ENCODE results near the gene ZNRD2. TPM values are rescaled to one million over a fixed set of nuclear protein-coding genes. Genes with fewer than 3 reads are reported as not detected.
"Not testable (repeated sequence)": the region's sequence is repeated elsewhere in the genome, so short reads cannot be mapped to it uniquely, and the experiment has no call there.

The ZNRD2 gene, protein sequence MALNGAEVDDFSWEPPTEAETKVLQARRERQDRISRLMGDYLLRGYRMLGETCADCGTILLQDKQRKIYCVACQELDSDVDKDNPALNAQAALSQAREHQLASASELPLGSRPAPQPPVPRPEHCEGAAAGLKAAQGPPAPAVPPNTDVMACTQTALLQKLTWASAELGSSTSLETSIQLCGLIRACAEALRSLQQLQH
- 40.9 and 41.0 TPM in 2 replicates for total RNA-seq

DNA sequence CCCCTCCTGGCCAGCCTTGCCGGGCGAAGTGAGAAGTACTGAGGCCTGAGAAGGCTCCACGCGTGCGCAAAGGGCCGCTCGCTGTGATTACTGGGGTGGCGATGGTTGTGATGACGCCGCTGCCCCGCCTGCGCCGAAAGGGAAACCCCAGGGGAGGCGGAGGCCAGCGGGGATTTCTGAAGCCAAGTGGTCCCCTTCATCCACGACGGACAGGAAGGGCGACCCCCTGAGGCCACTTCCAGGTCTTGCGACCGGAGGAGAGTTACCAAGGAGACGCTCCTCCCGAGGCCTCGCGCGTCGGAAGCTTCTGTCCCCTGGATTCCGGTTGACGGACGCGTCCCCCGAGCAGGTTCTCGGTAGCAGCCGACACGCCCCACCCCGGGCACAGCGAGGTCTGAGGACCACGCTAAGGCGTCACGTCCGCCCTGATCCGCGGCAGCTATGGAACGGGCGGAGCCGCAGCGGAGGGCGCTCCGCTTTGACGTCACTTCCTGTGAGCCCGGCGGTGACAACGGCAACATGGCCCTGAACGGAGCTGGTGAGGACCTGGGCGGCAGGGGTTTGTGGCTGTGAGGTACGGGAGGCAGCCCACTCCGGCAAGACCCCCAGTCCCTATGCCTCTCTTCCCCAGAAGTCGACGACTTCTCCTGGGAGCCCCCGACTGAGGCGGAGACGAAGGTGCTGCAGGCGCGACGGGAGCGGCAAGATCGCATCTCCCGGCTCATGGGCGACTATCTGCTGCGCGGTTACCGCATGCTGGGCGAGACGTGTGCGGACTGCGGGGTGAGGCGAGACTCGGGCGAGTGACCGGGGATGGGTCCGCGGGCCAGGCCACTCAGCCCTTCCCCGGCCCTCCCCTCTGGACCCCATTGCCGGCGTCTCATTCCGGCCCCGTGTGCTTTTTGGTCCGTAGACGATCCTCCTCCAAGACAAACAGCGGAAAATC lies at the start of gene ZNRD2:
ZNRD2 (plus strand) TSS at position 505 of the 946 bp plus-strand sequence; CDS start at position 520, 15 bp downstream.
- Mint-ChIP-seq H3K9me3 (no peaks in the 10 kb centered on the region), H3K27ac (peak within 1 kb of the TSS; percentile 99), H3K27me3 (no peaks in the 10 kb centered on the region), H3K4me3 (peak within 1 kb of the TSS; percentile 99), H3K36me3 (ENCODE audit: low read depth) (peaks cover 25% of the 10 kb centered on the region), H3K4me1 (peaks cover 78% of the 10 kb centered on the region)
- DNase-seq (peak; percentile 93), ATAC-seq (ENCODE audit: low read depth) (peak; percentile 68)
- TF ChIP-seq, protein P1, sequence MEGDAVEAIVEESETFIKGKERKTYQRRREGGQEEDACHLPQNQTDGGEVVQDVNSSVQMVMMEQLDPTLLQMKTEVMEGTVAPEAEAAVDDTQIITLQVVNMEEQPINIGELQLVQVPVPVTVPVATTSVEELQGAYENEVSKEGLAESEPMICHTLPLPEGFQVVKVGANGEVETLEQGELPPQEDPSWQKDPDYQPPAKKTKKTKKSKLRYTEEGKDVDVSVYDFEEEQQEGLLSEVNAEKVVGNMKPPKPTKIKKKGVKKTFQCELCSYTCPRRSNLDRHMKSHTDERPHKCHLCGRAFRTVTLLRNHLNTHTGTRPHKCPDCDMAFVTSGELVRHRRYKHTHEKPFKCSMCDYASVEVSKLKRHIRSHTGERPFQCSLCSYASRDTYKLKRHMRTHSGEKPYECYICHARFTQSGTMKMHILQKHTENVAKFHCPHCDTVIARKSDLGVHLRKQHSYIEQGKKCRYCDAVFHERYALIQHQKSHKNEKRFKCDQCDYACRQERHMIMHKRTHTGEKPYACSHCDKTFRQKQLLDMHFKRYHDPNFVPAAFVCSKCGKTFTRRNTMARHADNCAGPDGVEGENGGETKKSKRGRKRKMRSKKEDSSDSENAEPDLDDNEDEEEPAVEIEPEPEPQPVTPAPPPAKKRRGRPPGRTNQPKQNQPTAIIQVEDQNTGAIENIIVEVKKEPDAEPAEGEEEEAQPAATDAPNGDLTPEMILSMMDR (IDR thresholded peaks at IDR 0.05): no peak
- intact Hi-C loops (cut with micrococcal nuclease): loop anchor here (1.0 to 5.0 kb wide), 9 partner anchors 12 to 543 kb away; partner anchors contain the start of genes CFL1, LTBP3, PCNX3 and SLC25A45
- ChIA-PET CTCF (interaction anchor here (0.5 to 5.1 kb wide), 9 partner anchors 11 to 709 kb away, joined by 3 to 67 read pairs (median 4); partner anchors contain the start of genes KCNK7, LTBP3 and MUS81), POLR2A (interaction anchor here (0.6 to 5.7 kb wide), 39 partner anchors 9 to 460 kb away, joined by 3 to 112 read pairs (median 5); partner anchors contain the start of genes CCDC85B, CFL1, DPF2 and FIBP)

GRCh38 chr11:65521777-65522521 lies 48.3 kb upstream of the ZNRD2 start:
- POLR2A ChIA-PET: interaction anchor here (1.0 kb wide), 1 partner anchor 106 kb away, joined by 4 read pairs; no protein-coding TSS in a partner anchor
- ATAC-seq (ENCODE audit: low read depth); H3K4me3 Mint-ChIP-seq; DNase-seq; H3K27me3 Mint-ChIP-seq; H3K27ac Mint-ChIP-seq; intact Hi-C loops (cut with micrococcal nuclease); CTCF ChIA-PET; H3K36me3 Mint-ChIP-seq (ENCODE audit: low read depth); H3K9me3 Mint-ChIP-seq: not testable (repeated sequence)
- H3K4me1 Mint-ChIP-seq: peaks cover 43% of the 10 kb centered on the region

DNA sequence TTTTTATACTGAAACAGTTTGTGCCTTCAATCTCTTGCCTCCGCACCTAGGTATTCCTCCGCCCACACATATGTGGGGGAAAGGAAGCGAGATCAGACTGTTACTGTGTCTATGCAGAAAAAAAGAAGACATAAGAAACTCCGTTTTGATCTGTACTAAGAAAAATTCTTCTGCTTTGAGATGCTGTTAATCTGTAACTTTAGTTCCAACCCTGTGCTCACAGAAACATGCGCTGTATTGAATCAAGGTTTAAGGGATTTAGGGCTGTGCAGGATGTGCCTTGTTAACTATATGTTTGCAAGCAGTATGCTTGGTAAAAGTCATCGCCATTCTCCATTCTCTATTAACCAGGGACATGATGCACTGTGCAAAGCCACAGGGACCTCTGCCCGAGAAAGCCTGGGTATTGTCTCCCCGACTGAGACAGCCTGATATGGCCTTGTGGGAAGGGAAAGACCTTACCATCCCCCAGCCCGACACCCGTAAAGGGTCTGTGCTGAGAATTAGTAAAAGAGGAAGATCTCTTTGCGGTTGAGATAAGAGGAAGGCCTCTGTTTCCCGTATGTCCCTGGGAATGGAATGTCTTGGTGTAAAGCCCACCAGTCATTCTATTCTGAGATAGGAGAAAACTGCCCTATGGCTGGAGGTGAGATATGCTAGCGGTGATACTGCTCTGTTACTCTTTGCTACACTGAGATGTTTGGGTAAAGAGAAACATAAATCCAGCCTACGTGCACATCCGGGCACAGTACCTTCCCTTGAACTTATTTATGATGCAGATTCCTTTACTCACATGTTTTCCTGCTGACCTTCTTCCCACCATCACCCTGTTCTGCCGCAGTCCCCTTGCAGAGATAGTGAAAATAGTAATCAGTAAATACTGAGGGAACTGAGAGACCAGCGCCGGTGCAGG lies 47.3 kb upstream of the ZNRD2 start:
- ChIA-PET POLR2A (interaction anchor here (4.5 kb wide), 1 partner anchor 17 kb away, joined by 37 read pairs; no protein-coding TSS in a partner anchor), CTCF (interaction anchor here (3.6 kb wide), 1 partner anchor 18 kb away, joined by 12 read pairs; no protein-coding TSS in a partner anchor)
- peaks cover 17% of the 10 kb centered on the region for H3K36me3 Mint-ChIP-seq (ENCODE audit: low read depth)
- intact Hi-C loops (cut with micrococcal nuclease); DNase-seq; H3K27me3 Mint-ChIP-seq; H3K9me3 Mint-ChIP-seq; ATAC-seq (ENCODE audit: low read depth): not testable (repeated sequence)
- H3K4me3 Mint-ChIP-seq: peak overlapping the region; percentile 64
- peak overlapping the region; percentile 65 for H3K27ac Mint-ChIP-seq
- H3K4me1 Mint-ChIP-seq: peaks cover 47% of the 10 kb centered on the region

- Mint-ChIP-seq H3K4me3 (peak overlapping the region; percentile 64), H3K27ac (peak overlapping the region; percentile 65), H3K36me3 (ENCODE audit: low read depth) (peaks cover 19% of the 10 kb centered on the region), H3K4me1 (peaks cover 47% of the 10 kb centered on the region)
- DNase-seq; H3K27me3 Mint-ChIP-seq; H3K9me3 Mint-ChIP-seq; ATAC-seq (ENCODE audit: low read depth); intact Hi-C loops (cut with micrococcal nuclease): not testable (repeated sequence)
- ChIA-PET CTCF (interaction anchor here (3.6 kb wide), 1 partner anchor 17 kb away, joined by 12 read pairs; no protein-coding TSS in a partner anchor), POLR2A (interaction anchor here (2.1 to 4.5 kb wide), 4 partner anchors 17 to 91 kb away, joined by 4 to 37 read pairs (median 16); partner anchors contain the start of gene PCNX3)
Measured at GRCh38 chr11:65523631-65523968, 46.7 kb upstream of the ZNRD2 start.

DNA sequence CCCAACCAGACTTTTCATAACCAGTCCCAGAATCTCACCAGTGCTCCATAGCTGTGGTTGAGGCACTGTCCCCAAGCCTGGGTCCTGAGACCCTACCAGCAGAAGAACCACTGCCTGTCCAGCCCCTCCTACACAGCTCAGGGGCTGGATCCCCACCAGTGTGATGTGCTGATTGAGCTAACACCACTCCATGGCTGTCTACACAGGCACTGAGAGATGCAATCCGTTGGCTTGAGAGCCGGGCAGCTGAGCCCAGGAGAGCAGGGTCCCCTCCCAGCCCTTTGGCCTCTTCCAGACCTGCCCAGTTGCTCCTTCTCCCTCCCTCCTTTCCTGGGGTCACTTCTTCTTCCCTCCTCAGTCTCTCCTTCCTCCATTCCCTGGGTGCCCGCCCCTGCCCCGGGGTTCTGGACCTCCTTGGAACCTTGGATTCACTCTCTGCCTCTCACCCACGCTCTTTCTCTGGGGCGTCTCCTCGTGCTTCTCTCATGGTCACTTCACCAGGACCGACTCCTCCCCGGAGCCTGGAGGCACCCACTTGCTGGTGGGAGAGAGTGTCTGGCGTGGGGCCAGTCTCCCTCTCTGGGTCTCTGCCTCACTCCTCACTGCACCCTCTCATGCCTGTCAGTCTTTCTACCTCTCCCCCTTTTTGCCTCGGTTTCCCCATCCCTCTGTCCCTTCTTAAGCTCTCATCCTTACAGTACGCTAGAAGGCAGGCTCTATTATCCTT lies 46.1 kb upstream of the ZNRD2 start:
- Mint-ChIP-seq H3K27me3 (no peaks in the 10 kb centered on the region), H3K4me1 (peaks cover 47% of the 10 kb centered on the region), H3K27ac (peak overlapping the region; percentile 65), H3K9me3 (no peaks in the 10 kb centered on the region), H3K36me3 (ENCODE audit: low read depth) (peaks cover 24% of the 10 kb centered on the region), H3K4me3 (peak overlapping the region; percentile 72)
- TF ChIP-seq, protein P1 (IDR thresholded peaks at IDR 0.05): no peak
- no peak for DNase-seq
- peak; percentile 6 for ATAC-seq (ENCODE audit: low read depth)
- CTCF ChIA-PET: interaction anchor here (1.1 to 3.6 kb wide), 3 partner anchors 17 to 335 kb away, joined by 3 to 12 read pairs (median 4); partner anchors contain the start of gene PCNX3
- intact Hi-C loops (cut with micrococcal nuclease): loop anchor here (1.0 kb wide), 1 partner anchor 16 kb away; no protein-coding TSS in a partner anchor
- POLR2A ChIA-PET: interaction anchor here (0.7 to 4.5 kb wide), 19 partner anchors 12 to 335 kb away, joined by 3 to 37 read pairs (median 5); partner anchors contain the start of genes DPF2, MALAT1, PCNX3 and RELA
